Measurements from ENCODE around the gene NMRK2.

Gene NMRK2

GRCh38 chr19:3954107-3954506 is 21.2 kb downstream of the NMRK2 start:
- TF ChIP-seq TEAD4 (IDR thresholded peaks at IDR 0.05), result no peak

- TF ChIP-seq REST (IDR thresholded peaks at IDR 0.05; ENCODE audit: low read depth) (no peak), YY1 (IDR thresholded peaks at IDR 0.05; ENCODE audit: low read depth) (no peak), EP300 (IDR thresholded peaks at IDR 0.05; ENCODE audit: borderline replicate concordance) (no peak), RAD21 (IDR thresholded peaks at IDR 0.05; ENCODE audit: low read depth) (no peak), NFIC (IDR thresholded peaks at IDR 0.05) (no peak), USF1 (IDR thresholded peaks at IDR 0.05) (no peak), CREB1 (IDR thresholded peaks at IDR 0.05; ENCODE audit: low read depth) (no peak), EGR1 (IDR thresholded peaks at IDR 0.05) (no peak), ZBTB7A (IDR thresholded peaks at IDR 0.05; ENCODE audit: low read depth) (no peak), MAX (IDR thresholded peaks at IDR 0.05) (no peak), TEAD4 (IDR thresholded peaks at IDR 0.05) (no peak), FOXM1 (IDR thresholded peaks at IDR 0.05; ENCODE audit: borderline replicate concordance, low read depth) (no peak), TAF1 (IDR thresholded peaks at IDR 0.05; ENCODE audit: low read depth) (no peak), TCF12 (IDR thresholded peaks at IDR 0.05; ENCODE audit: low read depth) (no peak), CEBPB (IDR thresholded peaks at IDR 0.05) (no peak)
Measured at GRCh38 chr19:3955688-3956087, 22.8 kb downstream of the NMRK2 start.

GRCh38 chr19:3958836-3959765 is 26.2 kb downstream of the NMRK2 start:
- TF ChIP-seq NFIC (IDR thresholded peaks at IDR 0.05) (no peak), CEBPB (IDR thresholded peaks at IDR 0.05) (no peak), FOXM1 (IDR thresholded peaks at IDR 0.05; ENCODE audit: borderline replicate concordance, low read depth) (no peak), RAD21 (IDR thresholded peaks at IDR 0.05; ENCODE audit: low read depth) (no peak), ZBTB7A (IDR thresholded peaks at IDR 0.05; ENCODE audit: low read depth) (no peak)

- no peak for TF ChIP-seq ZBTB7A (IDR thresholded peaks at IDR 0.05; ENCODE audit: low read depth)
- no peak for TF ChIP-seq NFIC (IDR thresholded peaks at IDR 0.05)
- no peak for TF ChIP-seq YY1 (IDR thresholded peaks at IDR 0.05; ENCODE audit: low read depth)
- TF ChIP-seq TCF12 (IDR thresholded peaks at IDR 0.05; ENCODE audit: low read depth), result no peak
- no peak for TF ChIP-seq REST (IDR thresholded peaks at IDR 0.05; ENCODE audit: low read depth)
- no peak for TF ChIP-seq CEBPB (IDR thresholded peaks at IDR 0.05)
- no peak for TF ChIP-seq TAF1 (IDR thresholded peaks at IDR 0.05; ENCODE audit: low read depth)
- no peak for TF ChIP-seq CREB1 (IDR thresholded peaks at IDR 0.05; ENCODE audit: low read depth)
- TF ChIP-seq TEAD4 (IDR thresholded peaks at IDR 0.05), result no peak
- no peak for TF ChIP-seq EP300 (IDR thresholded peaks at IDR 0.05; ENCODE audit: borderline replicate concordance)
- no peak for TF ChIP-seq RAD21 (IDR thresholded peaks at IDR 0.05; ENCODE audit: low read depth)
- TF ChIP-seq EGR1 (IDR thresholded peaks at IDR 0.05), result no peak
- TF ChIP-seq MAX (IDR thresholded peaks at IDR 0.05), result no peak
- TF ChIP-seq FOXM1 (IDR thresholded peaks at IDR 0.05; ENCODE audit: borderline replicate concordance, low read depth), result no peak
- TF ChIP-seq USF1 (IDR thresholded peaks at IDR 0.05), result no peak
Measured at GRCh38 chr19:3959766-3960131, 26.9 kb downstream of the NMRK2 start.

GRCh38 chr19:3961007-3961406 is 28.1 kb downstream of the NMRK2 start:
- TF ChIP-seq FOXM1 (IDR thresholded peaks at IDR 0.05; ENCODE audit: borderline replicate concordance, low read depth) (no peak), NFIC (IDR thresholded peaks at IDR 0.05) (no peak), EGR1 (IDR thresholded peaks at IDR 0.05) (no peak), ZBTB7A (IDR thresholded peaks at IDR 0.05; ENCODE audit: low read depth) (no peak), TAF1 (IDR thresholded peaks at IDR 0.05; ENCODE audit: low read depth) (no peak), TCF12 (IDR thresholded peaks at IDR 0.05; ENCODE audit: low read depth) (no peak), CEBPB (IDR thresholded peaks at IDR 0.05) (no peak), MAX (IDR thresholded peaks at IDR 0.05) (no peak), EP300 (IDR thresholded peaks at IDR 0.05; ENCODE audit: borderline replicate concordance) (no peak), CREB1 (IDR thresholded peaks at IDR 0.05; ENCODE audit: low read depth) (no peak), TEAD4 (IDR thresholded peaks at IDR 0.05) (no peak), REST (IDR thresholded peaks at IDR 0.05; ENCODE audit: low read depth) (no peak)

Measured in Ishikawa (cell line).